Karpas-422 (cell line): ENCODE data around the gene ZBED4. TPM values are rescaled to one million over a fixed set of nuclear protein-coding genes. Genes with fewer than 3 reads are reported as not detected.

Experiments
- DNase-seq: peaks from one replicate; pipeline ENCODE4 v3.0.0-alpha.2; 2015
- H2AFZ ChIP-seq: fragments of 200-600 bp; sonication (generic); 2 replicates; pipeline ENCODE4 v1.6.1; 2014; ENCODE audit warnings: antibody characterized with exemption, low read length, mixed read lengths
- H3K27ac ChIP-seq: fragments of 200-600 bp; sonication (generic); 2 replicates; pipeline ENCODE4 v1.5.1; 2014; ENCODE audit warnings: mild to moderate bottlenecking, low read length, moderate library complexity
- H3K27me3 ChIP-seq: fragments of 200-600 bp; sonication (generic); 2 replicates; pipeline ENCODE4 v1.6.1; 2014; ENCODE audit warnings: low read length, mixed read lengths
- H3K36me3 ChIP-seq: fragments of 200-600 bp; sonication (generic); 2 replicates; pipeline ENCODE4 v1.6.1; 2014; ENCODE audit warnings: low read length, mixed read lengths; ENCODE audit not compliant: insufficient read depth
- H3K4me1 ChIP-seq: fragments of 200-600 bp; sonication (generic); 2 replicates; pipeline ENCODE4 v1.6.1; 2014; ENCODE audit warnings: mild to moderate bottlenecking, low read length, mixed read lengths
- H3K4me2 ChIP-seq: fragments of 200-600 bp; sonication (generic); 2 replicates; pipeline ENCODE4 v1.6.1; 2014; ENCODE audit warnings: low read length, low read depth, mild to moderate bottlenecking; ENCODE audit not compliant: poor library complexity, severe bottlenecking
- H3K4me3 ChIP-seq: fragments of 200-600 bp; sonication (generic); 2 replicates; pipeline ENCODE4 v1.5.1; 2014; ENCODE audit warnings: mild to moderate bottlenecking, antibody characterized with exemption, low read length, mixed read lengths
- H3K79me2 ChIP-seq: fragments of 200-600 bp; sonication (generic); 2 replicates; pipeline ENCODE4 v1.6.1; 2014; ENCODE audit warnings: mild to moderate bottlenecking, low read length, mixed read lengths
- H3K9ac ChIP-seq: fragments of 200-600 bp; sonication (generic); 2 replicates; pipeline ENCODE4 v1.6.0; 2014; ENCODE audit warnings: low read length
- H3K9me2 ChIP-seq: fragments of 200-600 bp; sonication (generic), shearing (Covaris generic); replicated peaks from 2 replicates; pipeline ENCODE4 v1.6.0; 2014; ENCODE audit warnings: mild to moderate bottlenecking, low read length, moderate library complexity; ENCODE audit not compliant: insufficient read depth
- H3K9me3 ChIP-seq: fragments of 300-700, 200-600 bp; sonication (generic); 2 replicates; pipeline ENCODE4 v1.6.1; 2014; ENCODE audit warnings: low read length, mixed read lengths
- H4K20me1 ChIP-seq: fragments of 200-600 bp; sonication (generic); 2 replicates; pipeline ENCODE4 v1.6.1; 2014; ENCODE audit warnings: mild to moderate bottlenecking, antibody characterized with exemption, low read length, low read depth; ENCODE audit not compliant: insufficient read depth
- total RNA-seq: library from RNA; depleted of rRNA; stranded (reverse); fragments of >200 nt; shearing (Covaris generic); gene quantifications from 2 replicates; pipeline ENCODE4 v1.2.3, GENCODE V29; 2014; ENCODE audit warnings: low replicate concordance

Gene ZBED4
- total RNA-seq, 1 experiment from 2014 or later: 24.6 TPM

GRCh38 chr22:49878206-49878605, 24.6 kb downstream of the ZBED4 start:
- no peak overlapping the region for H2AFZ ChIP-seq
- no peak overlapping the region for H3K9ac ChIP-seq
- no peak for DNase-seq
- H3K27ac ChIP-seq: no peak overlapping the region
- no peaks in the 10 kb centered on the region for H3K4me1 ChIP-seq
- H3K79me2 ChIP-seq: peaks cover 88% of the 10 kb centered on the region
- H3K4me2 ChIP-seq: no peak overlapping the region
- no peak overlapping the region for H3K4me3 ChIP-seq
- no peaks in the 10 kb centered on the region for H3K9me2 ChIP-seq
- H3K9me3 ChIP-seq: no peaks in the 10 kb centered on the region; the same call in 1 of the 2 replicates
- no peaks in the 10 kb centered on the region for H3K27me3 ChIP-seq
- H3K36me3 ChIP-seq: peaks cover 18% of the 10 kb centered on the region
- peaks cover 4% of the 10 kb centered on the region; the same call in 1 of the 2 replicates for H4K20me1 ChIP-seq

DNA sequence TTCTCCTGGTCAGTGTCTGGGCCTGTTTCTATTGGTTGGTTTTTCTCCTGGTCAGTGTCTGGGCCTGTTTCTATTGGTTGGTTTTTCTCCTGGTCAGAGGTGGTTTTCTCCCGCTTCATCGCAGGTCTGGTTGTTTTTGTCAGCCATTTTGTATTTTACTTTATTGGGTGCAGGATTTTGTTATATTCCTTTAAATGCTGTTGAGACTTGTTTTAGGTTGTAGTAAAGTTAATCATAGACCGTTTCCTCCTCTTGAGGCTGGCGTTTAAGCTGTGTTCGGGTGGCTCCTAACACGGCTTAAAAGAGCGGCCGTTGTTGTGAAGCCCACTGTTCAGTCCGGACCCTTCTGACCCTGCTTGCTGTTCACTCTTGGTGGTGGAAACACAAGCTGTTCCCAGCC, 26.2 kb downstream of the ZBED4 start:
- no peak overlapping the region for H3K9ac ChIP-seq
- H3K9me2 ChIP-seq: no peaks in the 10 kb centered on the region
- no peaks in the 10 kb centered on the region for H3K9me3 ChIP-seq
- H3K4me1 ChIP-seq: no peaks in the 10 kb centered on the region
- no peak for DNase-seq
- H3K79me2 ChIP-seq: peaks cover 92% of the 10 kb centered on the region
- no peak overlapping the region for H3K27ac ChIP-seq
- H3K27me3 ChIP-seq: no peaks in the 10 kb centered on the region
- H4K20me1 ChIP-seq: peaks cover 4% of the 10 kb centered on the region; the same call in 1 of the 2 replicates
- H3K4me3 ChIP-seq: no peak overlapping the region
- H3K36me3 ChIP-seq: peaks cover 29% of the 10 kb centered on the region
- H3K4me2 ChIP-seq: no peak overlapping the region
- H2AFZ ChIP-seq: no peak overlapping the region

DNA sequence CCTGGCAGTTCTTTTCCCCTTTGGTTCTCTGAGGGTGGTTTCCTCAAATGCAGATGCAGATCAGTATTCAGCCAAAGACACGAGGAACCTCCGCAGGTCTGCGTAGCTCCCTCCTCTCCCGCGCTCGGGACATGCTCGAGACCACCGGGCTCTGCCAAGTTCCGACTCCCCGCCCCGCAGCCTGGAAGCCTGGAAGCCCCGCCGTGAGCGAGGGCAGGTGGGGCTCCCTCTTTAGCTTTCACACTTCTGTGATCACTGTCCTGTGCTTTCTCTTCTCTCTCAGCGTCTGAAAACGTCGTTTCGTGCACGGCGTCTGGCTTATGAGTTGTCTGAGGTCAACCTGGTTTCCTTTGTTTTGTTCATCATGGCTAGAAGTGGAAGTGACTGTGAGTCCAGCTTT, 26.6 kb downstream of the ZBED4 start:
- Histone ChIP-seq H3K36me3 (peaks cover 33% of the 10 kb centered on the region), H3K4me2 (no peak overlapping the region), H3K9me3 (no peaks in the 10 kb centered on the region), H3K4me3 (no peak overlapping the region), H3K9ac (no peak overlapping the region), H3K4me1 (no peaks in the 10 kb centered on the region), H2AFZ (no peak overlapping the region), H3K9me2 (no peaks in the 10 kb centered on the region), H4K20me1 (peaks cover 4% of the 10 kb centered on the region; the same call in 1 of the 2 replicates), H3K27ac (no peak overlapping the region), H3K27me3 (no peaks in the 10 kb centered on the region), H3K79me2 (peaks cover 92% of the 10 kb centered on the region)
- DNase-seq: no peak

DNA sequence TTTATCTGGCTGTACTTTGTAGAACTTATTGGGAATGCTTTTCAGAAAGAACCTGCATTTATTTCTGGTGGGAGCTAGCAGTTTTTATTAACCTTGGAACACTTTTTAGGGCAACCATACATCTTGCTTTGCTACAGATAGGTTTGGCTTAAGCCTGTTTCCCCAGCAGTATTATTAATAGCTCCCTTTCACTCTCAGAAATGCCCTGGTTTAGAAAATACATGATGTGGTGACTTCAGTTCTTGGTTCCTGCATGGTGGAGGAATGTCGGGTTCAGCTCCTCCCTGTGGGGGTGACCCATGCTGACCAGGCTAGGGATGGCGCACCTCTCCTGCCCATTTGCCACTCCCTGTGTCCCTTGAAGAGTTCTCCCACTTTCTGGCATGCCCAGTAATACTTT, 28.2 kb downstream of the ZBED4 start:
- no peaks in the 10 kb centered on the region for H3K9me2 ChIP-seq
- H3K79me2 ChIP-seq: peaks cover 86% of the 10 kb centered on the region
- H3K4me3 ChIP-seq: no peak overlapping the region
- no peak for DNase-seq
- no peak overlapping the region for H3K27ac ChIP-seq
- H3K36me3 ChIP-seq: peaks cover 38% of the 10 kb centered on the region
- no peaks in the 10 kb centered on the region for H3K27me3 ChIP-seq
- H2AFZ ChIP-seq: no peak overlapping the region
- H3K9ac ChIP-seq: no peak overlapping the region
- peaks cover 4% of the 10 kb centered on the region; the same call in 1 of the 2 replicates for H4K20me1 ChIP-seq
- H3K4me2 ChIP-seq: no peak overlapping the region
- H3K4me1 ChIP-seq: no peaks in the 10 kb centered on the region
- no peaks in the 10 kb centered on the region for H3K9me3 ChIP-seq

DNA sequence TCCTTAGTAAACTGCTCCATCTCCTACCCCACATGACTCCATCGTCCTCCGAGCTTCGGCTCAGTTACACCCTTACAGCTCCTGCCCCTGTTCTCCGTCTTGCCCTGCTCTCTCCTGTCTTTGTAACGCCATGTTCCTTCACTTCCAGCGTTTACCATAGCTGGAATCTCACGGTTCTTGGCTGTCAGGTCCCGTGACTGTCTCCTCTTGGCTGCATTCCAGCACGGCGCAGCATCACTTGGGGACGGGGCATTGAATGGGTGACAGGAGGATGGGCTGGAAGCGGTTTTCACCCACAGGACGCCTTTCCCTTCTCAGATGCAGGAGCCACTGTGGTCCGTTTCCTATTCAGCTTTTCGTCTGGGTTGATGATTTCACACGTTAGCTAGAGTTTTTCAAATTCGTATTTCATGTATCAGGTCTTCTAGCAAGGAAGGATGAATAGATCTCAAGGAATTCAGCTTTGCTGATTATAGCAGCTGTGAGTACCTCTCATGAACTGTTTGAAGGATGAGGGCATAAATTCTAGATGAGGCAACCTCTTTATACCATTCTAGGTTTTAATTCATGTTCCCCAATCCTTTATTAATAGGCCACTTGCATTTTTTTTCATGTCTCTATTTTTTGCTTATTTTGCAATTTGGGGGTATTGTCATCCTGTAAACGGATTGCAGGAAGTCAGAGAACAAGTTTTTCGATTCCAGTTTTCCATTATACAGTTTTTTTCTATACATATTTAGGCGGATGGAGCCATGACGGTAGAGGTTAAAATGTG, 29.1 kb downstream of the ZBED4 start:
- Histone ChIP-seq H3K36me3 (peaks cover 45% of the 10 kb centered on the region), H2AFZ (no peak overlapping the region), H4K20me1 (peaks cover 4% of the 10 kb centered on the region; the same call in 1 of the 2 replicates), H3K9ac (no peak overlapping the region), H3K79me2 (peaks cover 83% of the 10 kb centered on the region), H3K4me2 (no peak overlapping the region), H3K27ac (no peak overlapping the region), H3K4me3 (no peak overlapping the region), H3K9me2 (no peaks in the 10 kb centered on the region), H3K27me3 (no peaks in the 10 kb centered on the region), H3K9me3 (no peaks in the 10 kb centered on the region), H3K4me1 (no peaks in the 10 kb centered on the region)
- no peak for DNase-seq

GRCh38 chr22:49883294-49883640, 29.6 kb downstream of the ZBED4 start:
- H3K9me3 ChIP-seq: no peaks in the 10 kb centered on the region
- H3K27ac ChIP-seq: no peak overlapping the region
- no peak overlapping the region for H3K4me3 ChIP-seq
- no peak overlapping the region for H2AFZ ChIP-seq
- no peaks in the 10 kb centered on the region for H3K27me3 ChIP-seq
- H3K36me3 ChIP-seq: peaks cover 50% of the 10 kb centered on the region
- DNase-seq: no peak
- no peak overlapping the region for H3K9ac ChIP-seq
- H4K20me1 ChIP-seq: peaks cover 4% of the 10 kb centered on the region; the same call in 1 of the 2 replicates
- H3K79me2 ChIP-seq: peaks cover 83% of the 10 kb centered on the region
- H3K9me2 ChIP-seq: no peaks in the 10 kb centered on the region
- H3K4me2 ChIP-seq: no peak overlapping the region
- no peaks in the 10 kb centered on the region for H3K4me1 ChIP-seq

DNA sequence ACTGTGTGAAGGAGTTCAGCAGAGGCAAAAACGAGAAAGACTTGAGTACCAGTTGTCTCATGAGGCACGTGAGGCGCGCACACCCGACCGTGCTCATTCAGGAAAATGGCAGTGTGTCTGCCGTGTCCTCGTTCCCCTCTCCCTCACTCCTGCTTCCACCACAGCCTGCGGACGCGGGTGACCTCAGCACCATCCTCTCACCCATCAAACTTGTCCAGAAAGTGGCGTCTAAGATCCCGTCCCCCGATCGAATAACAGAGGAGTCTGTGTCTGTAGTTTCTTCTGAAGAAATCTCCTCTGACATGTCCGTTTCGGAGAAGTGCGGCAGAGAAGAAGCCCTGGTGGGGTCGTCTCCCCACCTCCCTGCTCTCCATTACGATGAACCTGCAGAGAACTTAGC, 30.4 kb downstream of the ZBED4 start:
- Histone ChIP-seq H2AFZ (no peak overlapping the region), H3K4me3 (no peak overlapping the region), H3K9me2 (no peaks in the 10 kb centered on the region), H3K4me2 (no peak overlapping the region), H3K4me1 (no peaks in the 10 kb centered on the region), H3K79me2 (peaks cover 86% of the 10 kb centered on the region), H3K27ac (no peak overlapping the region), H4K20me1 (peaks cover 4% of the 10 kb centered on the region; the same call in 1 of the 2 replicates), H3K9ac (no peak overlapping the region), H3K36me3 (peaks cover 58% of the 10 kb centered on the region), H3K9me3 (no peaks in the 10 kb centered on the region), H3K27me3 (no peaks in the 10 kb centered on the region)
- no peak for DNase-seq

DNA sequence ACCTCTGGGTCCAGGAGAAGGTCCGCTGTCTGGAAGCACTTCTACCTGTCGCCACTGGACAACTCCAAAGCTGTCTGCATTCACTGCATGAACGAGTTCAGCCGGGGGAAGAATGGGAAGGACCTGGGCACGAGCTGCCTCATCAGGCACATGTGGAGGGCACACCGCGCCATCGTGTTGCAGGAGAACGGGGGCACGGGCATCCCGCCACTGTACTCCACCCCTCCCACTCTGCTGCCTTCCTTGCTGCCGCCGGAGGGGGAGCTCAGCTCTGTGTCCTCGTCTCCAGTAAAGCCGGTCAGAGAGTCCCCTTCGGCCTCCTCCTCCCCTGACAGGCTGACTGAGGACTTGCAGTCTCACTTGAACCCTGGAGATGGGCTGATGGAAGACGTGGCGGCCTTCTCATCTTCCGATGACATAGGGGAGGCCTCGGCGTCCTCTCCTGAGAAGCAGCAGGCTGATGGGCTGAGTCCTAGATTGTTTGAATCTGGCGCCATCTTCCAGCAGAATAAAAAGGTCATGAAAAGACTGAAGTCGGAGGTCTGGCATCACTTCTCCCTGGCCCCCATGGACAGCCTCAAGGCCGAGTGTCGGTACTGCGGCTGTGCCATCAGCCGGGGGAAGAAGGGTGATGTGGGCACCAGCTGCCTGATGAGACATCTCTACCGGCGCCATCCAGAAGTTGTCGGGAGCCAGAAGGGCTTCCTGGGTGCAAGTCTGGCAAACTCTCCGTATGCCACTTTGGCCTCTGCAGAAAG, 31.0 kb downstream of the ZBED4 start:
- Histone ChIP-seq H3K4me3 (no peak overlapping the region), H3K9me3 (no peaks in the 10 kb centered on the region), H3K79me2 (peaks cover 88% of the 10 kb centered on the region), H3K4me2 (no peak overlapping the region), H3K9me2 (no peaks in the 10 kb centered on the region), H3K27me3 (no peaks in the 10 kb centered on the region), H4K20me1 (peaks cover 4% of the 10 kb centered on the region; the same call in 1 of the 2 replicates), H2AFZ (no peak overlapping the region), H3K9ac (no peak overlapping the region), H3K36me3 (peaks cover 61% of the 10 kb centered on the region), H3K27ac (no peak overlapping the region), H3K4me1 (no peaks in the 10 kb centered on the region)
- DNase-seq: no peak
